Endothelial cell of umbilical vein (primary cell): ENCODE data around the gene DDX11. TPM values are rescaled to one million over a fixed set of nuclear protein-coding genes. Genes with fewer than 3 reads are reported as not detected.

ENCODE experiments used
- BruUV-seq: library from RNA; stranded (reverse); fragments of 400-500 nt; replicated peaks from 2 replicates; lab custom pipeline; 2021; lab: Mats Ljungman, UMichigan
- CTCF ChIA-PET: fragments of 300-600, 350-600 bp; sonication (Branson Sonifier 250); formaldehyde crosslinking; loops from one replicate; lab custom pipeline; 2021; ENCODE audit warnings: antibody characterized with exemption, inconsistent platforms; lab: Charles Lee
- POLR2A ChIA-PET: fragments of 300-600, 350-600 bp; sonication (Branson Sonifier 250); formaldehyde crosslinking; loops from one replicate; lab custom pipeline; 2021; ENCODE audit warnings: antibody characterized with exemption, inconsistent platforms; lab: Charles Lee
- DNase-seq: peaks from one replicate; pipeline ENCODE4 v3.0.0-alpha.2; 2011; ENCODE audit warnings: low read depth, low spot score
- FAIRE-seq: peaks from 2 replicates; lab custom pipeline; 2011; peaks lifted over from hg19 to GRCh38; lab: Jason Lieb, UNC
- H2AFZ ChIP-seq: 2 replicates; pipeline ENCODE4 v1.6.0; 2012; ENCODE audit warnings: low read depth, low read length, control low read depth, inconsistent platforms
- H3K27ac ChIP-seq: 2 replicates; pipeline ENCODE4 v1.5.1; 2011; ENCODE audit warnings: low read depth, mild to moderate bottlenecking, control low read depth, low read length, moderate library complexity; ENCODE audit not compliant: insufficient read depth
- H3K27me3 ChIP-seq, 2 experiments: 2 replicates each; pipeline versions ENCODE4 v1.6.0 to v1.6.1; 2011; ENCODE audit warnings: low read length in 2 of 2, mixed read lengths in 1 of 2; ENCODE audit not compliant: control insufficient read depth in 2 of 2, insufficient read depth in 2 of 2
- H3K36me3 ChIP-seq, 2 experiments: 2 replicates in 1 of 2; 3 replicates in 1 of 2; pipeline ENCODE4 v1.5.1; 2011; ENCODE audit warnings: low read length in 2 of 2, mild to moderate bottlenecking in 1 of 2, moderate library complexity in 1 of 2; ENCODE audit not compliant: control insufficient read depth in 2 of 2, insufficient read depth in 2 of 2; ENCODE audit errors: extremely low read depth in 1 of 2
- H3K4me1 ChIP-seq: 3 replicates; pipeline ENCODE4 v1.5.1; 2011; ENCODE audit warnings: mild to moderate bottlenecking, low read length; ENCODE audit not compliant: control insufficient read depth, insufficient read depth; ENCODE audit errors: extremely low read depth
- H3K4me2 ChIP-seq: 2 replicates; pipeline ENCODE4 v1.6.1; 2011; ENCODE audit warnings: low read length, control low read depth, mixed read lengths; ENCODE audit not compliant: insufficient read depth
- H3K4me3 ChIP-seq, 3 experiments: fragments of 200-600 bp in 1 of 3; sonication (generic), shearing (Covaris generic) in 1 of 3; replicated peaks in 1 of 3; 2 replicates each; pipeline ENCODE4 v1.5.1; 2011 to 2016; ENCODE audit warnings: control low read depth in 3 of 3, low read length in 3 of 3, mild to moderate bottlenecking in 2 of 3, inconsistent platforms in 1 of 3, low read depth in 1 of 3, moderate library complexity in 1 of 3; ENCODE audit not compliant: insufficient read depth in 1 of 3
- H3K79me2 ChIP-seq: 2 replicates; pipeline ENCODE4 v1.6.0; 2012; ENCODE audit warnings: low read length, inconsistent platforms; ENCODE audit not compliant: control insufficient read depth, insufficient read depth
- H3K9ac ChIP-seq: replicated peaks from 2 replicates; pipeline ENCODE3; 2011; ENCODE audit warnings: low read length, control low read depth; ENCODE audit not compliant: insufficient read depth; ENCODE audit errors: extremely low read depth
- H3K9me1 ChIP-seq: replicated peaks from 3 replicates; pipeline ENCODE4 v1.6.0; 2011; ENCODE audit warnings: mild to moderate bottlenecking, low read length; ENCODE audit not compliant: control insufficient read depth, insufficient read depth; ENCODE audit errors: extremely low read depth
- H3K9me3 ChIP-seq: replicated peaks from 2 replicates; pipeline ENCODE4 v1.5.1; 2012; ENCODE audit warnings: low read length, inconsistent platforms; ENCODE audit not compliant: control insufficient read depth, insufficient read depth
- H4K20me1 ChIP-seq: replicated peaks from 2 replicates; pipeline ENCODE3; 2011; ENCODE audit warnings: mild to moderate bottlenecking, low read length; ENCODE audit not compliant: control insufficient read depth, insufficient read depth; ENCODE audit errors: extremely low read depth
- CTCF ChIP-seq, 2 donors: IDR thresholded peaks; 1 replicate in 1 of 2; 2 replicates in 1 of 2; pipeline ENCODE4 v1.5.1; 2011; ENCODE audit warnings: low read length in 2 of 2, mild to moderate bottlenecking in 2 of 2, moderate library complexity in 2 of 2, control low read depth in 1 of 2, inconsistent platforms in 1 of 2, low read depth in 1 of 2; ENCODE audit not compliant: insufficient read depth in 1 of 2; ENCODE audit errors: extremely low read depth in 1 of 2
- EZH2 ChIP-seq: IDR thresholded peaks from 2 replicates; pipeline ENCODE4 v1.6.1; 2012; ENCODE audit warnings: borderline replicate concordance, low read depth, mild to moderate bottlenecking, moderate library complexity, low read length, inconsistent platforms; ENCODE audit not compliant: severe bottlenecking
- FOS ChIP-seq: IDR thresholded peaks from 2 replicates; pipeline ENCODE4 v1.6.1; 2011; ENCODE audit warnings: mild to moderate bottlenecking, low read length, moderate library complexity, borderline replicate concordance; ENCODE audit not compliant: insufficient read depth
- JUN ChIP-seq: IDR thresholded peaks from 2 replicates; pipeline ENCODE4 v1.6.1; 2011; ENCODE audit warnings: borderline replicate concordance, low read depth; ENCODE audit not compliant: insufficient read length, insufficient read depth
- MAX ChIP-seq: IDR thresholded peaks from 2 replicates; pipeline ENCODE4 v1.6.1; 2011; ENCODE audit not compliant: insufficient read depth, insufficient read length
- POLR2AphosphoS5 ChIP-seq: IDR thresholded peaks from 2 replicates; pipeline ENCODE4 v1.6.1; 2012; ENCODE audit warnings: low read depth, mild to moderate bottlenecking, control low read depth, low read length, moderate library complexity; ENCODE audit not compliant: insufficient read depth
- dilution Hi-C: fragments of 300-500 bp; cut with MboI; formaldehyde crosslinking; loops from one replicate; pipeline ENCODE4 v1.15.0; 2019; ENCODE audit warnings: low sequenced_read_pairs; ENCODE audit not compliant: extremely low pct_ligation_motif_present
- intact Hi-C: fragments of 100-400 bp; cut with micrococcal nuclease; formaldehyde crosslinking; loops from one replicate; pipeline ENCODE4 v1.10.0; 2022
- polyA plus RNA-seq, 4 experiments: library from polyadenylated mRNA; depleted of rRNA in 3 of 4; stranded (reverse) in 3 of 4; unstranded in 1 of 4; fragments of >200 nt; gene quantifications; 2 replicates each; pipeline versions ENCODE4 v1.2.1 to v1.2.3, GENCODE V29; 2011 to 2012; ENCODE audit warnings: missing spikeins in 1 of 4
- total RNA-seq: library from RNA; stranded (reverse); gene quantifications from 2 replicates; pipeline ENCODE4 v1.2.3, GENCODE V29; 2021

The DDX11 gene
- total and polyA plus RNA-seq, 2 donors (not counting 3 experiments of a cell fraction or from before 2014, with no cell fraction given), result 20.8 to 71.4 TPM

GRCh38 chr12:31033681-31034080 is 40.0 kb upstream of the DDX11 start:
- FAIRE-seq (no peak), DNase-seq (no peak)
- dilution Hi-C loops (no loop called here), intact Hi-C loops (loop anchor here (5.0 kb wide), 1 partner anchor 46 kb away; no protein-coding TSS in a partner anchor)
- TF ChIP-seq FOS (no peak), EZH2 (no peak), POLR2AphosphoS5 (no peak), CTCF (IDR thresholded peaks at IDR 0.05; ENCODE audit: extremely low read depth in 1 of 2, insufficient read depth in 1 of 2, low read depth in 1 of 2, low read length in 2 of 2) (no peak), MAX (no peak), JUN (no peak)
- Histone ChIP-seq H3K9me3 (no peaks in the 10 kb centered on the region), H3K4me2 (no peak overlapping the region), H3K4me3 (no peak overlapping the region), H3K79me2 (no peaks in the 10 kb centered on the region), H3K27me3 (peaks cover 0 to 2% of the 10 kb centered on the region in 2 experiments), H3K36me3 (no peaks in the 10 kb centered on the region), H3K9me1 (no peaks in the 10 kb centered on the region), H3K4me1 (no peaks in the 10 kb centered on the region), H3K9ac (no peak overlapping the region), H4K20me1 (no peaks in the 10 kb centered on the region), H2AFZ (no peak overlapping the region), H3K27ac (no peak overlapping the region)
- BruUV-seq, result no TSS peak
- POLR2A ChIA-PET, result no interaction called here
- CTCF ChIA-PET, result no interaction called here
